ENCODE data around the gene FBXW4. TPM values are rescaled to one million over a fixed set of nuclear protein-coding genes. Genes with fewer than 3 reads are reported as not detected.

The FBXW4 gene
- total RNA-seq, 1 donor from 2014 or later: 108 TPM

- no peak overlapping the region for H3K27ac ChIP-seq (ENCODE audit: low read depth, low read length)
- peaks cover 45 to 81% (median 52%) of the 10 kb centered on the region in 3 donors for H3K27me3 ChIP-seq (ENCODE audit: control insufficient read depth in 3 of 3, insufficient read depth in 3 of 3, low read length in 3 of 3)
- no peaks in the 10 kb centered on the region for H3K9me3 ChIP-seq (ENCODE audit: control insufficient read depth in 3 of 3, low read length in 3 of 3)
- H3K4me3 ChIP-seq (ENCODE audit: low read length in 3 of 3): no peak overlapping the region
- H3K4me1 ChIP-seq (ENCODE audit: control insufficient read depth in 3 of 3, insufficient read depth in 3 of 3, low read length in 3 of 3): peaks cover 13 to 18% (median 17%) of the 10 kb centered on the region in 3 donors
- no peaks in the 10 kb centered on the region for H3K36me3 ChIP-seq (ENCODE audit: control insufficient read depth in 3 of 3, insufficient read depth in 3 of 3, low read length in 3 of 3)
- peak overlapping the region in 1 of 3 donors; percentile 25 for H3K9ac ChIP-seq (ENCODE audit: low read depth in 1 of 3, low read length in 3 of 3)
Measured at GRCh38 chr10:101565936-101566332, 129.0 kb downstream of the FBXW4 start.

GRCh38 chr10:101565370-101565900 is 129.5 kb downstream of the FBXW4 start:
- no peaks in the 10 kb centered on the region for H3K36me3 ChIP-seq (ENCODE audit: control insufficient read depth in 3 of 3, insufficient read depth in 3 of 3, low read length in 3 of 3)
- H3K4me1 ChIP-seq (ENCODE audit: control insufficient read depth in 3 of 3, insufficient read depth in 3 of 3, low read length in 3 of 3): peaks cover 8 to 13% (median 12%) of the 10 kb centered on the region in 3 donors
- H3K9me3 ChIP-seq (ENCODE audit: control insufficient read depth in 3 of 3, low read length in 3 of 3): no peaks in the 10 kb centered on the region
- H3K9ac ChIP-seq (ENCODE audit: low read depth in 1 of 3, low read length in 3 of 3): no peak overlapping the region
- H3K27ac ChIP-seq (ENCODE audit: low read depth, low read length): no peak overlapping the region
- peaks cover 48 to 84% (median 52%) of the 10 kb centered on the region in 3 donors for H3K27me3 ChIP-seq (ENCODE audit: control insufficient read depth in 3 of 3, insufficient read depth in 3 of 3, low read length in 3 of 3)
- no peak overlapping the region for H3K4me3 ChIP-seq (ENCODE audit: low read length in 3 of 3)

GRCh38 chr10:101564490-101564991 is 130.4 kb downstream of the FBXW4 start:
- Histone ChIP-seq H3K4me3 (ENCODE audit: low read length in 3 of 3) (no peak overlapping the region), H3K4me1 (ENCODE audit: control insufficient read depth in 3 of 3, insufficient read depth in 3 of 3, low read length in 3 of 3) (peaks cover 3 to 7% (median 5%) of the 10 kb centered on the region in 3 donors), H3K9ac (ENCODE audit: low read depth in 1 of 3, low read length in 3 of 3) (no peak overlapping the region), H3K27me3 (ENCODE audit: control insufficient read depth in 3 of 3, insufficient read depth in 3 of 3, low read length in 3 of 3) (peaks cover 47 to 86% (median 48%) of the 10 kb centered on the region in 3 donors), H3K36me3 (ENCODE audit: control insufficient read depth in 3 of 3, insufficient read depth in 3 of 3, low read length in 3 of 3) (no peaks in the 10 kb centered on the region), H3K27ac (ENCODE audit: low read depth, low read length) (no peak overlapping the region), H3K9me3 (ENCODE audit: control insufficient read depth in 3 of 3, low read length in 3 of 3) (no peaks in the 10 kb centered on the region)

GRCh38 chr10:101563497-101564040 is 131.4 kb downstream of the FBXW4 start:
- Histone ChIP-seq H3K36me3 (ENCODE audit: control insufficient read depth in 3 of 3, insufficient read depth in 3 of 3, low read length in 3 of 3) (no peaks in the 10 kb centered on the region), H3K9ac (ENCODE audit: low read depth in 1 of 3, low read length in 3 of 3) (no peak overlapping the region), H3K27me3 (ENCODE audit: control insufficient read depth in 3 of 3, insufficient read depth in 3 of 3, low read length in 3 of 3) (peaks cover 39 to 83% (median 46%) of the 10 kb centered on the region in 3 donors), H3K9me3 (ENCODE audit: control insufficient read depth in 3 of 3, low read length in 3 of 3) (no peaks in the 10 kb centered on the region), H3K27ac (ENCODE audit: low read depth, low read length) (no peak overlapping the region), H3K4me3 (ENCODE audit: low read length in 3 of 3) (no peak overlapping the region), H3K4me1 (ENCODE audit: control insufficient read depth in 3 of 3, insufficient read depth in 3 of 3, low read length in 3 of 3) (peaks cover 3 to 7% (median 4%) of the 10 kb centered on the region in 3 donors)

GRCh38 chr10:101563007-101563406 is 132.0 kb downstream of the FBXW4 start:
- Histone ChIP-seq H3K4me3 (ENCODE audit: low read length in 3 of 3) (no peak overlapping the region), H3K27me3 (ENCODE audit: control insufficient read depth in 3 of 3, insufficient read depth in 3 of 3, low read length in 3 of 3) (peaks cover 33 to 77% (median 46%) of the 10 kb centered on the region in 3 donors), H3K4me1 (ENCODE audit: control insufficient read depth in 3 of 3, insufficient read depth in 3 of 3, low read length in 3 of 3) (peaks cover 3 to 7% (median 4%) of the 10 kb centered on the region in 3 donors)

GRCh38 chr10:101562231-101562630 is 132.7 kb downstream of the FBXW4 start:
- no peak overlapping the region for H3K27ac ChIP-seq (ENCODE audit: low read depth, low read length)
- H3K9ac ChIP-seq (ENCODE audit: low read depth in 1 of 3, low read length in 3 of 3): no peak overlapping the region
- H3K36me3 ChIP-seq (ENCODE audit: control insufficient read depth in 3 of 3, insufficient read depth in 3 of 3, low read length in 3 of 3): no peaks in the 10 kb centered on the region
- H3K4me1 ChIP-seq (ENCODE audit: control insufficient read depth in 3 of 3, insufficient read depth in 3 of 3, low read length in 3 of 3): peaks cover 3 to 7% (median 4%) of the 10 kb centered on the region in 3 donors
- H3K4me3 ChIP-seq (ENCODE audit: low read length in 3 of 3): no peak overlapping the region
- peaks cover 26 to 70% (median 41%) of the 10 kb centered on the region in 3 donors for H3K27me3 ChIP-seq (ENCODE audit: control insufficient read depth in 3 of 3, insufficient read depth in 3 of 3, low read length in 3 of 3)
- H3K9me3 ChIP-seq (ENCODE audit: control insufficient read depth in 3 of 3, low read length in 3 of 3): no peaks in the 10 kb centered on the region

More at GRCh38 chr10:101563007-101563406, 132.0 kb downstream of the FBXW4 start:
- no peaks in the 10 kb centered on the region for H3K36me3 ChIP-seq (ENCODE audit: control insufficient read depth in 3 of 3, insufficient read depth in 3 of 3, low read length in 3 of 3)
- H3K9ac ChIP-seq (ENCODE audit: low read depth in 1 of 3, low read length in 3 of 3): no peak overlapping the region
- no peak overlapping the region for H3K27ac ChIP-seq (ENCODE audit: low read depth, low read length)
- H3K9me3 ChIP-seq (ENCODE audit: control insufficient read depth in 3 of 3, low read length in 3 of 3): no peaks in the 10 kb centered on the region

- Histone ChIP-seq H3K36me3 (ENCODE audit: control insufficient read depth in 3 of 3, insufficient read depth in 3 of 3, low read length in 3 of 3) (no peaks in the 10 kb centered on the region), H3K9ac (ENCODE audit: low read depth in 1 of 3, low read length in 3 of 3) (no peak overlapping the region), H3K27ac (ENCODE audit: low read depth, low read length) (no peak overlapping the region), H3K4me1 (ENCODE audit: control insufficient read depth in 3 of 3, insufficient read depth in 3 of 3, low read length in 3 of 3) (peaks cover 1 to 2% (median 2%) of the 10 kb centered on the region in 3 donors), H3K4me3 (ENCODE audit: low read length in 3 of 3) (no peak overlapping the region), H3K9me3 (ENCODE audit: control insufficient read depth in 3 of 3, low read length in 3 of 3) (no peaks in the 10 kb centered on the region), H3K27me3 (ENCODE audit: control insufficient read depth in 3 of 3, insufficient read depth in 3 of 3, low read length in 3 of 3) (peaks cover 18 to 61% (median 33%) of the 10 kb centered on the region in 3 donors)
Measured at GRCh38 chr10:101561068-101561915, 133.7 kb downstream of the FBXW4 start.

Small RNAs within 50 kb of the gene (small RNA-seq; reads per million reads assigned to genes)
- gene MIR3158-1: not detected
- not detected for gene RNU6-1165P

Other genes with a start within 250 kb of the FBXW4 start
- gene POLL, start 106.9 kb downstream of the FBXW4 start, total RNA-seq: 13.6 TPM
- gene DPCD, start 106.8 kb downstream of the FBXW4 start, total RNA-seq: 20.4 TPM
- 0.52 TPM for gene FGF8, start 80.9 kb upstream of the FBXW4 start, total RNA-seq
- gene NPM3, start 88.3 kb upstream of the FBXW4 start, total RNA-seq: 62.6 TPM
- gene OGA, start 123.3 kb upstream of the FBXW4 start, total RNA-seq: 148 TPM
- gene KCNIP2, start 148.6 kb upstream of the FBXW4 start, total RNA-seq: 2.1 TPM

Data from skeletal muscle tissue (tissue), 5 donors.